ENCODE results near the gene POLE. TPM values are rescaled to one million over a fixed set of nuclear protein-coding genes. Genes with fewer than 3 reads are reported as not detected.

POLE gene
- total and polyA plus RNA-seq, 2 of the 4 experiments (the other 2 are of a cell fraction) = 17.2 to 20.7 TPM

DNA sequence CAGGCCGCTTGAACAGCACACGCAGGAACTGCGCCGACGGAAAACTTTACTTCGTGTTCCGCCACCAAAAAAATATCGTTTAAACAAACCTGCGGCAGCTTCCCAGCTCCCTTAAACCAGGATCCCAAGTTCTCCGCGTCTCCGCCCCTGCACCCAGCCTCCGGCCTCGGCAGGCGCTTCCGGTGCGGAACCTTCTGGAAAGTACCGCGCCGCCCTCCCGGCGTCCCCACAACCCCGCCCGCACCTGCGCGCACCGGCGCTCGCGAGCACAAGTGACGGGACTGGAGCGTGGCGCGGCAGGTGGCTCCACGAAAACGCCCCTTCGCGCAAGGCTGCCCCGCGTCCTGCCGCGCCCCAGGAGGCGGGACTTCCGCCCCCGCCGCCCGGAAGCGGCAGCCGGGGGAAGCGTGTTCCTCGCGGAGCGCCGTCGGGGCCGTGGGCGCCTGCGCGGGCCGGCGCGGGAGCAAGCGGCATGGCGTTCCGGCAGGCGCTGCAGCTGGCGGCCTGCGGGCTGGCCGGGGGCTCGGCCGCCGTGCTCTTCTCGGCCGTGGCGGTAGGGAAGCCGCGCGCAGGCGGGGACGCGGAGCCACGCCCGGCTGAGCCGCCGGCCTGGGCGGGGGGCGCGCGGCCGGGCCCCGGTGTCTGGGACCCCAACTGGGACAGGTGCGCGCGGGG lies 23.4 kb upstream of the POLE start, which contains the start of gene PGAM5 (continued):
- peak; percentile 92 for TF ChIP-seq MXI1 (IDR thresholded peaks at IDR 0.05; ENCODE audit: borderline replicate concordance, low read depth, low read length)

DNA sequence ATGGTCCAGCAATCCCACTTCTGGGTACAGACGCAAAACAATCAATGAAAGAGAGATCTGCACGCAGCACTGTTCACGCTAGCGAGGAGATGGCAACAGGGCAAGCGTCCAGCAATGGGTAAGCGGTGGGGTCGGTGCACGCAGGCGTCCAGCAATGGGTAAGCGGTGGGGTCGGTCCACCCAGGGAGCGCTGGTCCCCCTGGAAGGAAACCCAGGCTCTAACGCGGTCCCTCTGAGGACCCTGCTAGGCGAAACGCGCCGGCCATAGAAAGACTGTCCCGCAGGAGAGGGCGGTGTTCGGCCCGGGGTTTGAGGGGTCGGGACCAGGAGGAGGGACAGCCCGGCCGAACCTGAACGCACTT lies 22.9 kb upstream of the POLE start:
- DNase-seq = no peak
- Histone ChIP-seq H3K4me1 (ENCODE audit: control insufficient read depth, insufficient read depth, low read length) (0 out of 2 replicates have a peak, but pooled peaks cover 2% of the 10 kb centered on the region), H3K56ac (ENCODE audit: extremely low read depth, insufficient read depth, low read length) (peak overlapping the region; percentile 33; the same call in 1 of the 2 replicates), H3K27me3 (ENCODE audit: control insufficient read depth, insufficient read depth, low read length) (no peaks in the 10 kb centered on the region), H4K20me1 (ENCODE audit: insufficient read depth, low read length) (peaks cover 11% of the 10 kb centered on the region), H2AK9ac (replicated peaks; ENCODE audit: low read depth, low read length, poor library complexity) (peak overlapping the region; percentile 83), H3K23ac (ENCODE audit: low read depth, low read length) (peak overlapping the region; percentile 57), H2AK5ac (ENCODE audit: low read depth, low read length) (0 out of 2 replicates have a peak overlapping the region, but pooled peaks have one; percentile 23), H4K8ac (ENCODE audit: low read depth in 2 of 2, low read length in 2 of 2) (peak overlapping the region; percentile 73 to 90; a peak in 3 of 4 replicates), H3K4ac (ENCODE audit: low read depth, low read length) (peak overlapping the region; percentile 71), H2AFZ (replicated peaks; ENCODE audit: low read length, poor library complexity) (peak overlapping the region; percentile 96), H2BK20ac (ENCODE audit: low read depth, low read length) (no peak overlapping the region), H3K36me3 (ENCODE audit: control insufficient read depth, insufficient read depth, low read length) (peaks cover 7% of the 10 kb centered on the region), H3K79me1 (ENCODE audit: low read depth in 1 of 2, low read length in 2 of 2) (peaks cover 15 to 50% of the 10 kb centered on the region in 2 experiments), H3K9me3 (ENCODE audit: control insufficient read depth, insufficient read depth, low read length) (no peaks in the 10 kb centered on the region), H2BK15ac (ENCODE audit: low read depth, low read length) (no peak overlapping the region), H3K4me2 (ENCODE audit: low read depth, low read length) (peak overlapping the region; percentile 92), H3K9me1 (ENCODE audit: insufficient read depth, low read length) (no peaks in the 10 kb centered on the region; the same call in 1 of the 2 replicates), H2BK5ac (ENCODE audit: low read depth, low read length, poor library complexity, severe bottlenecking) (peak overlapping the region; percentile 72), H4K5ac (ENCODE audit: low read depth, low read length) (peak overlapping the region; percentile 68), H4K91ac (ENCODE audit: insufficient read depth, low read depth, low read length) (peak overlapping the region; percentile 3), H3K14ac (replicated peaks; ENCODE audit: low read depth, low read length) (peak overlapping the region; percentile 15; the same call in 1 of the 2 replicates), H3K9ac (ENCODE audit: low read depth, low read length) (peak overlapping the region; percentile 90), H2BK120ac (ENCODE audit: low read depth, low read length) (no peak overlapping the region), H3K18ac (ENCODE audit: low read depth, low read length) (no peak overlapping the region), H3K27ac (ENCODE audit: insufficient read depth, low read length) (peak overlapping the region; percentile 81), H3K4me3 (ENCODE audit: insufficient read depth, low read depth, low read length) (peak overlapping the region; percentile 92)
- intact Hi-C loops (cut with micrococcal nuclease) = no loop called here
- in situ Hi-C loops (cut with MboI; ENCODE audit: low sequenced_read_pairs) = no loop called here
- TF ChIP-seq NFE2L2 (IDR thresholded peaks at IDR 0.05; ENCODE audit: low read depth, low read length) (no peak), SMC3 (IDR thresholded peaks at IDR 0.05; ENCODE audit: low read depth, low read length) (no peak)
- WGBS, 2 experiments (ENCODE audit: extremely low coverage in 2 of 2, insufficient read length in 1 of 2) = 0% methylated on average over 9 of the region's 26 CpGs; no CpG with 5 or more reads in 1 of the 2 experiments
- ChIA-PET CTCF (no interaction called here), POLR2A (ENCODE audit: unreplicated experiment) (no interaction called here)
- dilution Hi-C loops (cut with HindIII; ENCODE audit: low sequenced_read_pairs, unreplicated experiment) = no loop called here
- BruUV-seq (replicated peaks) = no TSS peak
- ATAC-seq (ENCODE audit: low read depth) = peak; percentile 55

Measured in IMR-90 (cell line).